ENCODE data around the gene GIMAP4.

DNA sequence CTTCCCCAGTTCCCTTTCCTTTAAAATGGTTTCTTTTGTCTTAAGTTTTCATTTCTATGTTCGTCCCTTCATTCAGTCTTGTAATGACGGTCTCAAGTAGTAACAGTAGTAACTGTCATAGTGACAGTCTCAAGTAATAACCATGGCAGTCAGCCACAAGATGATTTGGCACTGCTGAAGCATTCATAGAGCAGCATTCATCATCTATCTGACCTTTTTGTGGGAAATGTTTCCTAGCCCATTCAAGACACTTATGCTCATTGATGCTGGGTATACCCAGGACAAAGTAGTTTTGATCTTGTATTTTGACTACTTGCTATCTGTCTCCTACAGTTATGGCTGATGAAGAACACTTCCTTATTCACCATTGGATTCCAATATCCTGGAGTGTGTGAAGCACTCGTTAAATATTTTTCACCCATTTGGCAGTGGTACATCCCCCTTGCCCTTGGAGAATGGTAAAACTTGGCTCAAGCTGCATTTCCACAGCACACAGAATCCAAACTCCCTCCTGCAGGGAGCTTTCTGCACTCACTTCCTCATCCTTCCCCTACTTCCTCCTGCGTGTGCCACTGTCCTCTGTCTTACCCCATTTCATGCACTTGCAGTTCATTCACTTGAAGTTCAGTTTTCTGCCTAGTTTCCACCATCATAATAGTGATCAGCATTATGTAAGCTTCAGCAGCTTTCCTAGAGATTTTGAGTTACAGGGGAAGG, 19.0 kb downstream of the GIMAP4 start:
- no peak for TF ChIP-seq CBX2 (IDR thresholded peaks at IDR 0.05; ENCODE audit: insufficient read depth, low read length, poor library complexity, severe bottlenecking)
- no peak for TF ChIP-seq BCL6 (CRISPR knock-in tag; IDR thresholded peaks at IDR 0.05)
- TF ChIP-seq, protein P1, sequence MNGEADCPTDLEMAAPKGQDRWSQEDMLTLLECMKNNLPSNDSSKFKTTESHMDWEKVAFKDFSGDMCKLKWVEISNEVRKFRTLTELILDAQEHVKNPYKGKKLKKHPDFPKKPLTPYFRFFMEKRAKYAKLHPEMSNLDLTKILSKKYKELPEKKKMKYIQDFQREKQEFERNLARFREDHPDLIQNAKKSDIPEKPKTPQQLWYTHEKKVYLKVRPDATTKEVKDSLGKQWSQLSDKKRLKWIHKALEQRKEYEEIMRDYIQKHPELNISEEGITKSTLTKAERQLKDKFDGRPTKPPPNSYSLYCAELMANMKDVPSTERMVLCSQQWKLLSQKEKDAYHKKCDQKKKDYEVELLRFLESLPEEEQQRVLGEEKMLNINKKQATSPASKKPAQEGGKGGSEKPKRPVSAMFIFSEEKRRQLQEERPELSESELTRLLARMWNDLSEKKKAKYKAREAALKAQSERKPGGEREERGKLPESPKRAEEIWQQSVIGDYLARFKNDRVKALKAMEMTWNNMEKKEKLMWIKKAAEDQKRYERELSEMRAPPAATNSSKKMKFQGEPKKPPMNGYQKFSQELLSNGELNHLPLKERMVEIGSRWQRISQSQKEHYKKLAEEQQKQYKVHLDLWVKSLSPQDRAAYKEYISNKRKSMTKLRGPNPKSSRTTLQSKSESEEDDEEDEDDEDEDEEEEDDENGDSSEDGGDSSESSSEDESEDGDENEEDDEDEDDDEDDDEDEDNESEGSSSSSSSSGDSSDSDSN (IDR thresholded peaks at IDR 0.05; ENCODE audit: borderline replicate concordance in 1 of 2, low read depth in 2 of 2, low read length in 2 of 2) = no peak
- TF ChIP-seq TRIM28 (IDR thresholded peaks at IDR 0.05) = no peak
- no peak for TF ChIP-seq KLF6 (CRISPR knock-in tag; IDR thresholded peaks at IDR 0.05; ENCODE audit: borderline replicate concordance)

Measured in K562 (cell line).